ENCODE data around the gene HSPA12A. TPM values are rescaled to one million over a fixed set of nuclear protein-coding genes. Genes with fewer than 3 reads are reported as not detected.

The HSPA12A gene
- total RNA-seq, 2 donors from 2014 or later = 5.7 to 19.4 TPM

GRCh38 chr10:116785867-116786266 lies 43.5 kb upstream of the HSPA12A start:
- Histone ChIP-seq H3K4me1 (replicated peaks) (no peaks in the 10 kb centered on the region), H3K9me3 (no peaks in the 10 kb centered on the region), H3K36me3 (no peaks in the 10 kb centered on the region), H3K4me3 (no peak overlapping the region), H3K27me3 (replicated peaks; ENCODE audit: insufficient read depth) (no peaks in the 10 kb centered on the region), H3K27ac (no peak overlapping the region)
- TF ChIP-seq POLR2A (IDR thresholded peaks at IDR 0.05) (no peak), POLR2AphosphoS5 (IDR thresholded peaks at IDR 0.05) (no peak)
- TF ChIP-seq, protein P1, sequence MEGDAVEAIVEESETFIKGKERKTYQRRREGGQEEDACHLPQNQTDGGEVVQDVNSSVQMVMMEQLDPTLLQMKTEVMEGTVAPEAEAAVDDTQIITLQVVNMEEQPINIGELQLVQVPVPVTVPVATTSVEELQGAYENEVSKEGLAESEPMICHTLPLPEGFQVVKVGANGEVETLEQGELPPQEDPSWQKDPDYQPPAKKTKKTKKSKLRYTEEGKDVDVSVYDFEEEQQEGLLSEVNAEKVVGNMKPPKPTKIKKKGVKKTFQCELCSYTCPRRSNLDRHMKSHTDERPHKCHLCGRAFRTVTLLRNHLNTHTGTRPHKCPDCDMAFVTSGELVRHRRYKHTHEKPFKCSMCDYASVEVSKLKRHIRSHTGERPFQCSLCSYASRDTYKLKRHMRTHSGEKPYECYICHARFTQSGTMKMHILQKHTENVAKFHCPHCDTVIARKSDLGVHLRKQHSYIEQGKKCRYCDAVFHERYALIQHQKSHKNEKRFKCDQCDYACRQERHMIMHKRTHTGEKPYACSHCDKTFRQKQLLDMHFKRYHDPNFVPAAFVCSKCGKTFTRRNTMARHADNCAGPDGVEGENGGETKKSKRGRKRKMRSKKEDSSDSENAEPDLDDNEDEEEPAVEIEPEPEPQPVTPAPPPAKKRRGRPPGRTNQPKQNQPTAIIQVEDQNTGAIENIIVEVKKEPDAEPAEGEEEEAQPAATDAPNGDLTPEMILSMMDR (IDR thresholded peaks at IDR 0.05) = no peak
- 93% methylated on average over 8 of the region's 8 CpGs for whole genome bisulfite sequencing
- intact Hi-C loops (cut with DNase I) = loop anchor here (5.0 kb wide), 1 partner anchor 104 kb away; no protein-coding TSS in a partner anchor
- DNase-seq (ENCODE audit: low spot score) = no peak

GRCh38 chr10:116785282-116785681 lies 42.9 kb upstream of the HSPA12A start:
- TF ChIP-seq, protein P1 (IDR thresholded peaks at IDR 0.05) = no peak
- no peak for TF ChIP-seq POLR2AphosphoS5 (IDR thresholded peaks at IDR 0.05)
- no peak for TF ChIP-seq POLR2A (IDR thresholded peaks at IDR 0.05)
- no peaks in the 10 kb centered on the region for H3K36me3 ChIP-seq
- no peak overlapping the region for H3K27ac ChIP-seq
- no peaks in the 10 kb centered on the region for H3K4me1 ChIP-seq (replicated peaks)
- no peaks in the 10 kb centered on the region for H3K9me3 ChIP-seq
- DNase-seq (ENCODE audit: low spot score) = no peak
- no peaks in the 10 kb centered on the region for H3K27me3 ChIP-seq (replicated peaks; ENCODE audit: insufficient read depth)
- H3K4me3 ChIP-seq = no peak overlapping the region
- intact Hi-C loops (cut with DNase I) = loop anchor here (5.0 kb wide), 1 partner anchor 103 kb away; no protein-coding TSS in a partner anchor
- WGBS = 93% methylated on average over 11 of the region's 11 CpGs

GRCh38 chr10:116784651-116785050 lies 42.3 kb upstream of the HSPA12A start:
- Histone ChIP-seq H3K27ac (no peak overlapping the region), H3K27me3 (replicated peaks; ENCODE audit: insufficient read depth) (no peaks in the 10 kb centered on the region), H3K36me3 (no peaks in the 10 kb centered on the region), H3K9me3 (no peaks in the 10 kb centered on the region), H3K4me1 (replicated peaks) (no peaks in the 10 kb centered on the region), H3K4me3 (no peak overlapping the region)
- 89% methylated on average over 7 of the region's 7 CpGs for WGBS
- no peak for DNase-seq (ENCODE audit: low spot score)
- no peak for TF ChIP-seq POLR2AphosphoS5 (IDR thresholded peaks at IDR 0.05)
- no peak for TF ChIP-seq POLR2A (IDR thresholded peaks at IDR 0.05)
- TF ChIP-seq, protein P1 (IDR thresholded peaks at IDR 0.05) = no peak
- intact Hi-C loops (cut with DNase I) = loop anchor here (5.0 kb wide), 1 partner anchor 102 kb away; no protein-coding TSS in a partner anchor

GRCh38 chr10:116784035-116784434 lies 41.7 kb upstream of the HSPA12A start:
- intact Hi-C loops (cut with DNase I) = no loop called here
- no peak overlapping the region for H3K4me3 ChIP-seq
- H3K27ac ChIP-seq = no peak overlapping the region
- TF ChIP-seq POLR2AphosphoS5 (IDR thresholded peaks at IDR 0.05) (no peak), POLR2A (IDR thresholded peaks at IDR 0.05) (no peak)
- TF ChIP-seq, protein P1 (IDR thresholded peaks at IDR 0.05) = no peak
- H3K36me3 ChIP-seq = no peaks in the 10 kb centered on the region
- no peaks in the 10 kb centered on the region for H3K27me3 ChIP-seq (replicated peaks; ENCODE audit: insufficient read depth)
- no peak for DNase-seq (ENCODE audit: low spot score)
- H3K9me3 ChIP-seq = no peaks in the 10 kb centered on the region
- H3K4me1 ChIP-seq (replicated peaks) = no peaks in the 10 kb centered on the region
- 96% methylated on average over 3 of the region's 3 CpGs for WGBS

DNA sequence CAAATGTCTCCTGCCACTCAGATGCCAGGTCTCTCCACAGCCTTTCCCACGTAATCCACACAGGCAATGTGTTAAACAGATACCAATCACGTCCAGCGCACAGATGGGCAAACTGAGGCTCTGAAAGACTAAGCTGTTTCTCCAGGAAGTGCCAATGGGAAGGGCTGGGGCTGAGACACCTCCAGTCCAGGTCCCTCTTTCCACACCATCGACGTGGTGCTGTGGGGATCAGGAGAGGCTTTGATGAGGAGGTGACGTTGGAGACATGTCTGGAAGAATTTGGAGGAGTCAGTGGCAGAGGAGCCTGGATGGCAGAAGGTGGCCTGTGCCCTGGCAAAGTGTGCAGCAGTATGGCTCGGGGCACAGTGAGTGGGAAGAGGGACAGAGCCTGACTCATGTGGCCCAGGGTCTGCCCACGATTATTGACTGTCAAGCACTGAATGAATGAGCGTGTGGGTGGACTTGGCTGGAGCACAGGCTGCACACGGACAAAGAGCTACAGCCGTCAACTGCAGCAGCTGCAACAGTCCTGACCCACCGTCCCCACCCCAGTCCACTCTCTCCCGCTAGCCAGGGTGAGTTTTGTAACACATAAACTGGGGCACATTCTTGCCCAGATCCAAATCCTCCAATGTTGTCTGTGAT lies 40.8 kb upstream of the HSPA12A start:
- no peaks in the 10 kb centered on the region for H3K9me3 ChIP-seq
- TF ChIP-seq, protein P1 (IDR thresholded peaks at IDR 0.05) = no peak
- TF ChIP-seq POLR2A (IDR thresholded peaks at IDR 0.05) (no peak), POLR2AphosphoS5 (IDR thresholded peaks at IDR 0.05) (no peak)
- WGBS = 72% methylated on average over 13 of the region's 13 CpGs
- H3K4me3 ChIP-seq = no peak overlapping the region
- H3K36me3 ChIP-seq = no peaks in the 10 kb centered on the region
- no peak for DNase-seq (ENCODE audit: low spot score)
- no peak overlapping the region for H3K27ac ChIP-seq
- H3K27me3 ChIP-seq (replicated peaks; ENCODE audit: insufficient read depth) = no peaks in the 10 kb centered on the region
- intact Hi-C loops (cut with DNase I) = no loop called here
- no peaks in the 10 kb centered on the region for H3K4me1 ChIP-seq (replicated peaks)

Measured in prostate gland (tissue), 2 donors.